Trophoblast cell (in vitro differentiated cells and primary cell): ENCODE data around the gene PRTFDC1.

ENCODE experiments used
- DNase-seq, 2 donors: peaks; one replicate each; pipeline ENCODE4 v3.0.0-alpha.2; 2016
- H2AFZ ChIP-seq: 2 replicates; pipeline ENCODE4 v1.6.1; 2013; ENCODE audit warnings: low read length, moderate library complexity, mild to moderate bottlenecking; ENCODE audit not compliant: insufficient read depth, poor library complexity
- H2AK5ac ChIP-seq: 2 replicates; pipeline ENCODE4 v1.6.1; 2013; ENCODE audit warnings: mild to moderate bottlenecking, low read length
- H2BK120ac ChIP-seq: 2 replicates; pipeline ENCODE4 v1.6.1; 2013; ENCODE audit warnings: low read length, mild to moderate bottlenecking, moderate library complexity; ENCODE audit not compliant: insufficient read depth, poor library complexity
- H2BK12ac ChIP-seq: 2 replicates; pipeline ENCODE4 v1.6.1; 2013; ENCODE audit warnings: mild to moderate bottlenecking, low read length, moderate library complexity
- H2BK5ac ChIP-seq: 2 replicates; pipeline ENCODE4 v1.6.1; 2013; ENCODE audit warnings: low read length, low read depth, moderate library complexity, mild to moderate bottlenecking; ENCODE audit not compliant: poor library complexity
- H3K14ac ChIP-seq: 2 replicates; pipeline ENCODE4 v1.6.1; 2013; ENCODE audit warnings: mild to moderate bottlenecking, low read length
- H3K18ac ChIP-seq: 2 replicates; pipeline ENCODE4 v1.6.1; 2013; ENCODE audit warnings: mild to moderate bottlenecking, low read length
- H3K23ac ChIP-seq: 2 replicates; pipeline ENCODE4 v1.6.1; 2013; ENCODE audit warnings: low read length
- H3K27ac ChIP-seq: 2 replicates; pipeline ENCODE4 v1.5.1; 2013; ENCODE audit warnings: low read depth, mild to moderate bottlenecking, inconsistent platforms, low read length, moderate library complexity
- H3K27me3 ChIP-seq: 2 replicates; pipeline ENCODE4 v1.6.1; 2013; ENCODE audit warnings: inconsistent platforms, mild to moderate bottlenecking, low read length, moderate library complexity; ENCODE audit not compliant: insufficient read depth
- H3K36me3 ChIP-seq, 2 experiments: 1 replicate in 1 of 2; 2 replicates in 1 of 2; pipeline ENCODE4 v1.6.1; 2013; ENCODE audit warnings: low read length in 2 of 2, mild to moderate bottlenecking in 2 of 2, moderate library complexity in 1 of 2; ENCODE audit not compliant: insufficient read depth in 2 of 2, control insufficient read depth in 1 of 2
- H3K4ac ChIP-seq: 2 replicates; pipeline ENCODE4 v1.6.1; 2013; ENCODE audit warnings: low read depth, mild to moderate bottlenecking, low read length, moderate library complexity
- H3K4me1 ChIP-seq, 2 experiments: 1 replicate in 1 of 2; 2 replicates in 1 of 2; pipeline ENCODE4 v1.6.1; 2013; ENCODE audit warnings: low read length in 2 of 2, mild to moderate bottlenecking in 2 of 2, moderate library complexity in 1 of 2; ENCODE audit not compliant: insufficient read depth in 2 of 2, control insufficient read depth in 1 of 2
- H3K4me2 ChIP-seq: 2 replicates; pipeline ENCODE4 v1.6.1; 2013; ENCODE audit warnings: inconsistent platforms, mild to moderate bottlenecking, low read length, moderate library complexity
- H3K4me3 ChIP-seq: 2 replicates; pipeline ENCODE4 v1.5.1; 2013; ENCODE audit warnings: mild to moderate bottlenecking, low read depth, low read length, inconsistent platforms
- H3K79me1 ChIP-seq: one replicate; pipeline ENCODE4 v1.6.1; 2013; ENCODE audit warnings: low read length
- H3K79me2 ChIP-seq: 2 replicates; pipeline ENCODE4 v1.6.1; 2013; ENCODE audit warnings: low read length, mild to moderate bottlenecking; ENCODE audit not compliant: control insufficient read depth, insufficient read depth, poor library complexity
- H3K9ac ChIP-seq: 2 replicates; pipeline ENCODE4 v1.6.1; 2013; ENCODE audit warnings: mild to moderate bottlenecking, low read length
- H3K9me3 ChIP-seq: 2 replicates; pipeline ENCODE4 v1.6.1; 2013; ENCODE audit warnings: low read depth, mild to moderate bottlenecking, control low read depth, inconsistent platforms, low read length; ENCODE audit not compliant: insufficient read depth
- H4K12ac ChIP-seq: 2 replicates; pipeline ENCODE4 v1.6.1; 2013; ENCODE audit warnings: low read depth, mild to moderate bottlenecking, low read length, moderate library complexity
- H4K8ac ChIP-seq: 2 replicates; pipeline ENCODE4 v1.6.1; 2013; ENCODE audit warnings: low read depth, mild to moderate bottlenecking, low read length, moderate library complexity
- H4K91ac ChIP-seq: one replicate; pipeline ENCODE4 v1.6.1; 2013; ENCODE audit warnings: low read depth, mild to moderate bottlenecking, low read length, moderate library complexity
- WGBS: extraction: QIAGEN DNeasy Blood & Tissue Kit; methylation state at CpG from one replicate; pipeline ENCODE4 v1.1.7; 2013; ENCODE audit warnings: missing lambda C conversion rate; ENCODE audit not compliant: insufficient read length, insufficient coverage; ENCODE audit errors: extremely low coverage; 5-methylcytosine and 5-hydroxymethylcytosine counted together

The PRTFDC1 gene

GRCh38 chr10:24857031-24857725 is 95.2 kb downstream of the PRTFDC1 start:
- Histone ChIP-seq H3K9ac (no peak overlapping the region), H3K4me3 (no peak overlapping the region), H3K14ac (no peak overlapping the region), H3K9me3 (no peaks in the 10 kb centered on the region), H4K91ac (no peak overlapping the region), H2BK12ac (no peak overlapping the region), H3K27ac (no peak overlapping the region), H3K79me1 (no peaks in the 10 kb centered on the region), H4K8ac (no peak overlapping the region), H3K36me3 (no peaks in the 10 kb centered on the region), H2AK5ac (no peak overlapping the region), H3K79me2 (no peaks in the 10 kb centered on the region), H4K12ac (no peak overlapping the region), H3K4me2 (no peak overlapping the region), H3K23ac (no peak overlapping the region), H2AFZ (no peak overlapping the region), H2BK120ac (no peak overlapping the region), H3K4ac (no peak overlapping the region), H3K27me3 (no peaks in the 10 kb centered on the region), H3K18ac (no peak overlapping the region), H2BK5ac (no peak overlapping the region), H3K4me1 (peaks cover 3 to 5% of the 10 kb centered on the region in 2 experiments)
- DNase-seq = no peak
- no CpG with 5 or more reads among the region's 8 CpGs for WGBS

- DNase-seq = no peak
- no peaks in the 10 kb centered on the region for H3K79me1 ChIP-seq
- peaks cover 3 to 5% of the 10 kb centered on the region in 2 experiments for H3K4me1 ChIP-seq
- no peaks in the 10 kb centered on the region for H3K36me3 ChIP-seq
- H2AK5ac ChIP-seq = no peak overlapping the region
- no peaks in the 10 kb centered on the region for H3K27me3 ChIP-seq
- H3K79me2 ChIP-seq = no peaks in the 10 kb centered on the region
- no CpG with 5 or more reads among the region's 6 CpGs for WGBS
- no peak overlapping the region for H2BK5ac ChIP-seq
- no peak overlapping the region for H3K18ac ChIP-seq
- no peak overlapping the region for H3K27ac ChIP-seq
- no peak overlapping the region for H2AFZ ChIP-seq
- H3K4me3 ChIP-seq = no peak overlapping the region
- H4K12ac ChIP-seq = no peak overlapping the region
- no peak overlapping the region for H2BK120ac ChIP-seq
- H4K91ac ChIP-seq = no peak overlapping the region
- H3K23ac ChIP-seq = no peak overlapping the region
- no peak overlapping the region for H4K8ac ChIP-seq
- H2BK12ac ChIP-seq = no peak overlapping the region
- no peaks in the 10 kb centered on the region for H3K9me3 ChIP-seq
- no peak overlapping the region for H3K4me2 ChIP-seq
- H3K9ac ChIP-seq = no peak overlapping the region
- H3K4ac ChIP-seq = no peak overlapping the region
- no peak overlapping the region for H3K14ac ChIP-seq
These were observed 98.2 kb downstream of the PRTFDC1 start for GRCh38 chr10:24854256-24854655.

DNA sequence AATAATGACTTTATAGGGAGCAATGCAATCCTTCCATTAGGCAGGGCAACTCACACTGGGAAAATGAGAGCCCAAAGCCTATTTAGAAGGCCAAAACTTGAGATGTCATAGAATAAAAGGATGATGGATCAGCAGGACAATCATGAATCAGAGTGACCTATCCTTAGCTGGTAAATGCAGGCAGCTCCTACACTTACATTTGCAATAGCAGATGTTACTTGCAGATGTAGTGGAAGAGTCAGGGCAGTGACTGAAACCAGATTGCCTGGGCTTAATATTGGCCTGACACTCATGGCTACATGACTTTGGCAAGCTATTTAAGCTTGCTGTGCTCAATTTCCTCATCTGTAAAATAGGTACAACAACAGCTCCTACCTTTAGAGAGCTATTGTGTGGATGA is 98.7 kb downstream of the PRTFDC1 start:
- Histone ChIP-seq H3K9ac (peak overlapping the region; percentile 43), H4K12ac (no peak overlapping the region), H3K79me1 (no peaks in the 10 kb centered on the region), H3K4me3 (no peak overlapping the region), H3K4me1 (peaks cover 2% of the 10 kb centered on the region in 2 experiments), H2AK5ac (no peak overlapping the region), H3K23ac (no peak overlapping the region), H3K27me3 (no peaks in the 10 kb centered on the region), H2BK5ac (no peak overlapping the region), H3K9me3 (no peaks in the 10 kb centered on the region), H2BK12ac (no peak overlapping the region), H3K14ac (no peak overlapping the region), H2BK120ac (no peak overlapping the region), H3K4me2 (no peak overlapping the region), H3K36me3 (no peaks in the 10 kb centered on the region), H3K27ac (no peak overlapping the region), H2AFZ (no peak overlapping the region), H3K4ac (no peak overlapping the region), H4K8ac (no peak overlapping the region), H3K18ac (no peak overlapping the region), H4K91ac (no peak overlapping the region), H3K79me2 (no peaks in the 10 kb centered on the region)
- DNase-seq = no peak

GRCh38 chr10:24851629-24852028 is 100.8 kb downstream of the PRTFDC1 start:
- H3K14ac ChIP-seq = no peak overlapping the region
- no peak overlapping the region for H3K23ac ChIP-seq
- H3K4me3 ChIP-seq = no peak overlapping the region
- H2BK120ac ChIP-seq = no peak overlapping the region
- H4K91ac ChIP-seq = no peak overlapping the region
- no peak overlapping the region for H4K8ac ChIP-seq
- H2AFZ ChIP-seq = no peak overlapping the region
- H2AK5ac ChIP-seq = no peak overlapping the region
- H3K79me1 ChIP-seq = no peaks in the 10 kb centered on the region
- H3K4me1 ChIP-seq = no peaks in the 10 kb centered on the region
- H4K12ac ChIP-seq = no peak overlapping the region
- no peak overlapping the region for H3K9ac ChIP-seq
- no peaks in the 10 kb centered on the region for H3K27me3 ChIP-seq
- H3K4me2 ChIP-seq = no peak overlapping the region
- no peak overlapping the region for H2BK5ac ChIP-seq
- no CpG with 5 or more reads among the region's 11 CpGs for WGBS
- no peaks in the 10 kb centered on the region for H3K79me2 ChIP-seq
- no peak overlapping the region for H3K27ac ChIP-seq
- H2BK12ac ChIP-seq = no peak overlapping the region
- H3K18ac ChIP-seq = no peak overlapping the region
- H3K36me3 ChIP-seq = no peaks in the 10 kb centered on the region
- H3K4ac ChIP-seq = no peak overlapping the region
- DNase-seq = no peak
- H3K9me3 ChIP-seq = no peaks in the 10 kb centered on the region
